GM18517 (cell line): ENCODE results near the gene CRK.

Source experiments
- ATAC-seq: cut with Tn5 transposase; IDR thresholded peaks from one replicate; pipeline ENCODE4 v1.9.1; 2021; ENCODE audit warnings: mild to moderate bottlenecking, moderate library complexity; ENCODE audit not compliant: unreplicated experiment

Gene CRK

GRCh38 chr17:1486802-1487695 lies 31.0 kb upstream of the CRK start:
- no peak for ATAC-seq

DNA sequence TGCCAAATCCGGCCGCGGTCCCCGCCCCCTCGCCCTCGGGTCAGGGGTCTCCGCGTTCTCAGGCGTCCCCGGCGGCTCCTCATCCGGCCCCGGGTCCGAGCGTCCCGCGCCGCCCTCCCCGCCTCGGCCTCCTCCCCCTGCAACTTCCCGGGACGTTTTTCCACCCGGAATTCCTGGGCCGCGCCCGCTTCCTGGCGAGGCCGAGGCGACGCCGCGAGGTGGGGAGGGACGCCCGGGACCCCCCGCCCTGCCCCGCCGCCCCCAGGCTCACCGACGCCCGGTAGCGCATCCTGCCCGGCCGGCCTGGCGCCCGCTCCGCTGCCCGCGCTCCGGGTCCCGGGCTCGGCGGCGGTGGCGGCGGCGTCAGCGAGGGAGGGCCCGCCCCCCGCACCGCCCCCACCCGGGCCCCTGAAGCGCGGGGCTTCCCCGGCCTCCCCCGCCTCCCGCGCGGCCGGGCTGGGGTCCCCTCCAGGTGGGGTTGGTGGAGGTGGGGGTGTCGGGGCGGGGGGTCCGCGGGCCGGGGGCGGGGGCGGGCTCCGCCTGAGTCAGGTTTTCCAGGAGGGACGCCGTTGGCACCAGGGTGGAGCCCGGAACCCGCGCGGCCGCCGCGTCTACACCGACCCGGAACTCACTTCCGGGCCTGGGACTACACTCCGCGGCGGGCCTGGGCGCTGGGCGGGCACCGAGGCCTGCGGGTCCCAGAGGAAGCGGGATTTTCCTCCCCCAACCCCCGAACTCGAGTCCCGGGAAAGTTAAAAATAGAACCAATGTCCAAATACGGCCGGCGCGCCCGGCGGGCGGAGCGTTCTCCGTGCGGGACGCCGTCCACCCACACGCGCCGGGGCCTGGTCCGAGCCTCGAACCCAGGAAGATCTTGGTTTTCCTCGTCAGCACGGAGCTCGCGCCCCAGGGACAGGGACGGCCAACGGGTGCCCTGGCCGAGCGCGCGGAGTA lies 29.7 kb upstream of the CRK start:
- ATAC-seq, result no peak

GRCh38 chr17:1484676-1485422 lies 28.8 kb upstream of the CRK start:
- ATAC-seq, result no peak

- ATAC-seq, result no peak
Measured at GRCh38 chr17:1484060-1484535, 28.1 kb upstream of the CRK start.

- no peak for ATAC-seq
Measured at GRCh38 chr17:1482680-1483079, 26.6 kb upstream of the CRK start.

DNA sequence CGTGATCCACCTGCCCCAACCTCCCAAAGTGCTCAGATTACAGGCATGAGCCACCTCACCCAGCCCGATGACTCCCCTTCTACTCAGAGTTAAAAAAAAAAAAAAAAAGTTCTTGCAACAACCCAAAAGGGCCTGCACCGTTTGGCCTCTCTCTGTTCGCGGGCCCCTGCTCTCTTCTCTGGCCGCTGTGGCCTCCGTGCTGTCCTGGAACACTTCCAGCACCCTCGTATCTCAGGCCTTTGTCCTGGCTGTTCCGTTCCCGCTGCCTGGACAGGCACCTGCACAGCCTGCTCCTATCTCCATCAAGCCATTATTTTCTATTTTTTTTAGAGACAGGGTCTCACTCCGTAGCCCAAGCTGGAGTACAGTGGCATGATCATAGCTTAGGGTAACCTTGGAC lies 25.7 kb upstream of the CRK start:
- ATAC-seq, result no peak

DNA sequence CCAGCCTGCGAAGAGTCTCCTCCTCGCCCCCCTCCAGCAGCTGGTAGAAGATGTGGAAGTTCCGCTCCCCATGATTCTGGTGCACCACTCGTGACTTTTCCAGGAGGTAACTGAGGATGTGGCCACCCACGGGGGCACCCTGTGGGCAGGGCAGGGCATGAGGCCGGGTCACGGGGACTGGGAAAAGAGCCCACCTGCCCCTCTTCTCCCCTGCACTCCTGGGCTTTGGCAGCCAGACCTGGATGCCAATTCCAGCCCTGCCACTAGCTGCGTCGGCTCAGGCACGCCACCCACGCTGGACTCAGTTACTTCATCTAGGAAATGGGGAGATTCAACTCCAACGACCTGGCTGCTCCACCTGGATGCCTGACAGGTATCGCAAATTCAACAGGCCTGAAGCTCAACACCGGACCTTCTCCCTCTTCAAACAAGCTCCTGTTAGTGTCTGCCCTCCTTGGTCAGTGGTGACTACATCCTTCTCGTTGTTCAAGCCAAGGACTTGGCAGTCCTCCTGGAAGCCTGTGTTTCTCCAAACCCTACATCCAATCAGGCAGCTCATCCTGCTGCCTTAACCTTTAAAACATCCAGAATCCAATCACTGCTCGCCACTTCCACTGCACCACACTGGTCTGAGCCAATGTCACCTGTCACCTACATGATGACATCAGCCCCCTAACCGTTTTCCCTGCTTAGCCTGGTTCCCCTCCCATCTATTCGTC lies 24.9 kb upstream of the CRK start:
- ATAC-seq, result no peak

GRCh38 chr17:1478418-1478817 lies 22.4 kb upstream of the CRK start:
- no peak for ATAC-seq

GRCh38 chr17:1475321-1475854 lies 19.4 kb upstream of the CRK start:
- ATAC-seq, result no peak

DNA sequence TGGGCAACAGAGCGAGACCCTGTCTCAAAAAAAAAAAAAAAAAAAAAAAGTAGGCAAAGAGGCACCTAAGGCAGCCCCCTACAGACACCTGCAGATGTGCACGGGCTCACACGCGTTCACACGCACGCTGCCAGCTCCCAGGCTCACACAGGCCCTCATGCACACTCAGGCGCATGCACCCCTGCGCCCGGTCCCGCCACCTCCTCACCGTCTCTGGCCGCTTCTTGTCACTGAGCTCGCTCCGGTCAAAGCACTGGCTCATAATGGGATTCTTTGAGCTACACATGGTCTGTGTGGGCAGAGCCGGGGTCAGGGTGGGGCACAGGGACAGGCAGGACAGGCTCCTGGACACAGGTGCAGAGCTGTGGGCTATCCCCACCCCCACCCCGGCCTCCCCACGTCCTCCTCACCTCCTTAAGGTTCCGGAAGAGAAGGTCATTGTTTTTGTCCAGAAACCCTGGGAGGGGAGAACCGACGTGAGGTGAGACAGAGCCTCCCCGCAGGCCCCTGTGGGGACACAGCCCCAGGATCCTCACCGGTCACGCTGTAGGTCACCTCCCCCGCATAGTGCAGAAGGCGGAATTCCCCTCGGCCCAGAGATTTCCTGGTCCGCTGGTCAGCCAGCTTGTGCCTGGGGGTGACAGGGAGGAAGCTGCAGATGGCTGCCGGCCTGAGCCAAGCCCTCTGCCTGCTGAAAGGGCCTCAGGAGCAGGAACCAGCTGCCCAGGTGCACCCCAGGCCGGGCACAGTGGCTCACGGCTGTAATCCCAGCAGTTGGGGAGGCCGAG lies 18.6 kb upstream of the CRK start:
- ATAC-seq, result peak; percentile 58

- no peak for ATAC-seq
Measured at GRCh38 chr17:1473841-1474240, 17.8 kb upstream of the CRK start.

DNA sequence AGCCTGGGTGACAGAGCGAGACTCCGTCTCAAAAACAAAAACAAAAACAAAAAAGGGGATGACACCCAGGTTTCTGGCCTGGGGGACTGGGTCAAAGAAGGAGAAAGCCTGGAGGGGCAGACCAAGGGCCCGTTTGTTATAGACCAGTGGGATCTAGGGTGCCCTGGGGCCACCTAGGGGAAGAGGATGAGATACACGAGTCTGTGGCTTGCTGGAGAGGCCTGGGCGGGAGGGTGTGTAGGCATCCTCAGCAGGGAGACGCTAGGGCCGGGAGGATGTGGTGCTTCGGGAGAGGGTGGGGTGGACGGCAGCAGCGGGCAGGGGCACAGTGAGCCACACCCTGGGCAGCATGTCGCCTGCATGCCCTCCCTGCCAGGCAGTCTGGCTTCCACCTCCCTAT lies 17.1 kb upstream of the CRK start:
- ATAC-seq, result no peak

DNA sequence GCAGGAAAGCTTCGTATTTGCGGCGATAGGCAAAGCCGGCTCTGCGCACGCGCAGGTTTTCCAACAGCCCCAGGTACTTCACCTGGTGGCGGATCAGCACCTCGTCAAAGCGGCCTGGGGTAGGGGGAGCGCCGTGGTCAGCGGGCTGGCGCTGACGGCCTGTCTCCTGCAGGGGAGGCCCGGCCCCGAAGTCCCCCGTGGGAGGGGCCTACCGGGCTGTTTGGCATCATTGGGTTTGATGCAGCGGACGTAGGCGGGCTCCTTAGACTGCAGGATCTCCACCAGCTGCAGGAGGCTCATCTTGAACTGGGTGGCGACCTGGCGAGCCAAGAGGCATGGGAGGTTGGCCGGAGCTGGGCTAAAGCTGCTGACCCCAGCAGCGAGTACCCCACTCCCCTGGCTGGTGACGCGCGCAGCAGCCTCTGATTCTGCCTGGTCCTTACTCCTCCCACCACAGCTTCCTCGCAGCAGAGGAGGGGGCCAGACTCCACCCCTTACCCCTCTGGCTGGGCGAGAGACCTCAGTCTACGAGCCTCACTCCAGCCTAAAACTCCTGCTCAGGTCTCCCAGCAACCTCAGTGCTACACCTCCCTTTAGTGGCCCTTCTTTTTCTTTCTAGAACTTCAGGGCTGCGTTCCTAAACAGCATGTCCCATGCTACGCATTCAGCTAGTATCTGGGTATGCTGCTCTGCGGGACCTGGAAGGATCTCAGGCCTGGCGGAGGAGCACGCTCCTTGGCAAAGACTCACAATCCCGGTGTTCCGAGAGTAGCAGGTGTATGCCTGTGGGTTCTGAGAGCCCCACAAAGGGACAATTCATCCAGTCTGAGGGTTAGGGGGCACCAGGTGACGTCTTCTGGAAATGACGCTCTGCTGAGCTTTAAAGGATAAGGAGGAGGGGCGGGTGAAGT lies 16.1 kb upstream of the CRK start:
- ATAC-seq, result no peak

DNA sequence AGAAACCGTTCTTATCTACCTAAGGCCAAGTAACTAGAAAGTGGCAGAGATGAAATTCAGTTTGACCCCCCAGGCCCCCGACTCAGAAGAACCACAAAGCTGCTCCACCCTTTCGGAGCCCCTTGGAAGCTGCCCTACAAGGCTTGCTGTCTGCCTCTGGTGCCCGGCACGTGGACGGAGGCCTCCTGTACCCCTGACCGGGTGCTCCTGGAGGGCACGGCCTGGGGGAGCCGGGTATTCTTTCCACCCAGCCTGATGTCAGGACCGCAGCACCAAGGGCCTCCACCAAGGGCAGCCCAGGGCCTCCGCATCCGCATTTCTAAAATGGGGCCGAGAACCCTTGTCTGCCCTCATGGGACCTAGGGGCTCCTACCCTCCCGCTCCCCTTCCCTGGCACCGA lies 15.5 kb upstream of the CRK start:
- ATAC-seq, result no peak

- ATAC-seq, result no peak
Measured at GRCh38 chr17:1470755-1471462, 14.9 kb upstream of the CRK start.

GRCh38 chr17:1470071-1470754 lies 14.2 kb upstream of the CRK start:
- ATAC-seq, result no peak

GRCh38 chr17:1469231-1469852 lies 13.3 kb upstream of the CRK start:
- no peak for ATAC-seq
